SW480 (cell line): Measurements from ENCODE around the gene NPY4R.
"Not testable (repeated sequence)": the region's sequence is repeated elsewhere in the genome, so short reads cannot be mapped to it uniquely, and the experiment has no call there.

Source experiments
- DNase-seq: peaks from one replicate; pipeline ENCODE4 v3.0.0-alpha.2; 2016; ENCODE audit warnings: low spot score

The NPY4R gene, protein sequence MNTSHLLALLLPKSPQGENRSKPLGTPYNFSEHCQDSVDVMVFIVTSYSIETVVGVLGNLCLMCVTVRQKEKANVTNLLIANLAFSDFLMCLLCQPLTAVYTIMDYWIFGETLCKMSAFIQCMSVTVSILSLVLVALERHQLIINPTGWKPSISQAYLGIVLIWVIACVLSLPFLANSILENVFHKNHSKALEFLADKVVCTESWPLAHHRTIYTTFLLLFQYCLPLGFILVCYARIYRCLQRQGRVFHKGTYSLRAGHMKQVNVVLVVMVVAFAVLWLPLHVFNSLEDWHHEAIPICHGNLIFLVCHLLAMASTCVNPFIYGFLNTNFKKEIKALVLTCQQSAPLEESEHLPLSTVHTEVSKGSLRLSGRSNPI

DNA sequence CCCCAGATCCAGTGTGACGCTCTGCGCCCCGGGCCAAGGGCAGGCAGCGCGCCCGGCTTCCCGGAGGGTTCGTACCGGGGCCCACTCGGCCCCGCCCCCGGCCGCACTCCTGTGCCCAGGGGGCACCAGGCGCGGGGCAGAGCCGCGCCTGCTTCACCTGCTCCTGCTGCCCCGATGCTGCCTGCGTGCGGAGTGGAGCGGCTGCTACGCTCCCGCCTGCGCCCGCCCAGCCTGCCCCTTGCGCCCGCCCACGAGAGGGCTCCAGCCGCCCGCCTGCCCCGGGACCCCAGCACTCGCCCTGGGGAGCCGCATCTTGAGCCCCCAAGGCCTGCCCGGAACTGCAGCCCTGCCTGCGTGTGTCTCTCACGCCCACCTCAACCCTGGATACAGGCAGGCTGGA lies at the start of gene NPY4R:
TSS of gene NPY4R (minus strand) at position 194 of the 400 bp plus-strand sequence. CDS start 3,323 bp downstream, outside the sequence.
- not testable (repeated sequence) for DNase-seq

DNA sequence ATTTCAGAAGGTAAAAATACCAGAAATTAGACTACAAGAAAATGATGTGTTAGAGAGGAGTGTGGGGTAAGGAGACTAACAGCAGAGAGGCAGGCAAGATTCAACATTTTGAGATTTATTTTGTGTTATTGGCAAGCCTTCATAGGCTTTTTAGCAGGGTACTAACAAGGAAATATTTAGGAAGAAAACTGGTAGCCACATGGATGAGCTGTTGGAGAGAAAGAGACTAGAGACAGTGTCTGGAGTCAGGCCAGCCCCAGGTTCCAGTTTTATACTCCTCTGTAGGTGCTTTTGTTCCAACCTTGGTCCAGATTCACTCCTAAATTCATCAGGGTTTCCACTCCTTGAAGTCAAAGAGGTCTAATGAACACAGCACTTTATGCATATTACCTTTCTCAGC lies 49.6 kb upstream of the NPY4R start:
- DNase-seq = no peak

- no peak for DNase-seq
Measured at GRCh38 chr10:46514899-46515298, 49.1 kb upstream of the NPY4R start.

GRCh38 chr10:46514431-46514861 lies 48.7 kb upstream of the NPY4R start:
- no peak for DNase-seq

GRCh38 chr10:46513333-46513732 lies 47.6 kb upstream of the NPY4R start:
- DNase-seq = not testable (repeated sequence)

GRCh38 chr10:46512725-46513124 lies 47.0 kb upstream of the NPY4R start:
- DNase-seq = not testable (repeated sequence)

DNA sequence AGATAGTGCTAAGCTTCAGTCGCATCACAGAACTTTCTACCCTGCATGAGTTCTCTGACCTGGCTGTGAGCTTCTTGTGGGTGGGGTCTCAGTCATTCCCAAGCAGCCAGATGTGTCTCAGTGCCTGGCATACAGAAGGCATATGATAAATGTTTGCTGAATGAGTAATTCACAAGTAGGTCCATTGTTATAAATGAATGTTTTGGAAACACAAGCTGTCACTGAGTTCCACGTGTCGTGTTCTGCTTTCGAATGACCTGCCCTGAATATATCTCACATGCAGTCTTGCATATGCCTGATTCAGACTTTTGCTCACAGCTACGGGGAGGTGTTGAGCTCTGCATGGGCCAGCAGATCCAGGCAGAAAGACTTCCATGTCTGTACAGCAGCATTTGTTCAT lies 46.2 kb upstream of the NPY4R start:
- DNase-seq = not testable (repeated sequence)

- DNase-seq = not testable (repeated sequence)
Measured at GRCh38 chr10:46499990-46500389, 34.2 kb upstream of the NPY4R start.

DNA sequence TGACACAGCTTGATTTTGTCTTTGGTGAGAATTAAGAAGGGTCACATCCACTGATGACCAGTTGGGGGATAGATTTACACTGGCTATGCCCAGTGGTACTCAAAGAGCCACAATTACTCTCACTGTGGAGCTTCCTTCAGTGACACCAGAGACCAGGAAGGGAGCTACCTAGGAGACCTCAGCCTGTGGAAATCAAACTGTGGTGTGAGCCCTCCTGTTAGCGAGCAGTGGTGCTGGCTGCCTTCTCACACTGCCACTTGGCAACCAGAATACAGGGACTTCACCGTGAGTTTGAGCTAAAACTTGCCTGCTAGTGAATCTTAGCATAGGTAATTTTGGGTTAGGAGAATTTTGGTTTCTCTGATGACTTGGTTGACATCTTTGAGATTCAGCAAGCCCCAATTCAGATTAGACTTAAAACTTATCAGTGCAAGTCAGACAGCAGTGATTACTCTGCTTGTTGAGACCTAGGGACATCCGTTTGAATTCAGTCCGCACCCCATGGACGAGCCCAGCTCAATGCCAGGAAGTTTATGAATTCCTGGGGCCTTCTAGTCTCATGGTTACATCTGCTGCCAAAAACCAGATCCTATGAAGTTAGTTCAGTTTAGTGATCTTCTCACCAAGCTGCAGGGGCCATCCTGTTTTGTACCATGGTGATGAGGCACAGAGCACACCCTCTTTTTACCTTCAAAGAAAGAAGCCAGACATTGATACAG lies 33.4 kb upstream of the NPY4R start:
- DNase-seq = not testable (repeated sequence)

GRCh38 chr10:46497878-46498277 lies 32.1 kb upstream of the NPY4R start:
- not testable (repeated sequence) for DNase-seq

- not testable (repeated sequence) for DNase-seq
Measured at GRCh38 chr10:46497401-46497800, 31.6 kb upstream of the NPY4R start.

DNA sequence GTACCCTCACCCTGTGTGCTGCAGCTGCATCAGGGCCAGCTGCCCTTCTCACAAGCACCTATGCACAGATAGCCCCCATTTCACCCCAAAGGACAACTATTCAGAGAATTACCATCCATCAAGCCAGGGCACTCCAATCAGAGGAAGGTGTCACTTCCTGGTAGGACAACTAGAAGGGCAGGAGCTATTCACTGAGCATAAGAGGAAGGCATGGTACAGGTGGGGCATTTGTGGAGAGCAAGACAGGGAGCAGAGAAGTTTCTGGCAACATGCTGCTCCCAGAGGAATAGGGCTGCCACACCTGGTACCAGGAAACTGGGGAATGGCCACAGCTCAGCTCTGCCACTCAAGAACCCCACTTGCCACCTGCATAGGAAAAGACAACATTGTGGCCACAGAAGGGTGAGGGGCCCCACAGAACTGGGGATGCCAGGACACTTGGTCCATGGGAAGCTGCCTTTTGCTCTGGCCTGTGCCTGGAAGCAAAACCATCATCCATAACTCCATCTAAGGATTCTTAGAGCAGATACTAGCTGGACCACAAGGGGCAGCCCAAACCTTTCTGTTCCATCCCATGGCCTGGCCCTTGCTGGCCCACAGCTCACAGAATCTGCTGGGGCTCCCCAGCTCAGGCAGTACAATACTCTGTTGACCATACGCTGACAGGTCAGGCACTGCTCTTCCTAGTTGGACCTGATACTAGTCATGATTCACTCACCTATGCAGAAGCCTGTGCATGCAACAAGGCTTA lies 25.8 kb upstream of the NPY4R start:
- DNase-seq = not testable (repeated sequence)

- DNase-seq = not testable (repeated sequence)
Measured at GRCh38 chr10:46490285-46490684, 24.5 kb upstream of the NPY4R start.

DNA sequence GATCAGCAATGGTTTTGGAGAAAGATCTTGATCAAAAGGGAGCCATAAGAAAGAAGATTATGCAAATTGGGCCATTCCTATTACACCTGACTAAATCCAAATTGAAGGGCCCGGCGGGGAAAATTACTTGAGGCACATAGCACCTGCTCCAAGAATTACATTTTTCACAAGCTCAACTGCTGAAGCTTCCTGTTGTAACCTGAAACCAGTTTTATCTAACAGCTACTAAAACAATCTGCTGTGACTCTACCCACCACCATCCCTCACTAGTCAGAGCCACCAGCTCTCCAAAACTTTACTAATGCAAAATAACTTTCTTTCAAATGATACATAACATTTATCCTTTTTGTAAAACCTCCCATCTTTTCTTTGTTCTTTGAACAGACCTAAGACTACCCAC lies 20.7 kb upstream of the NPY4R start:
- not testable (repeated sequence) for DNase-seq

DNA sequence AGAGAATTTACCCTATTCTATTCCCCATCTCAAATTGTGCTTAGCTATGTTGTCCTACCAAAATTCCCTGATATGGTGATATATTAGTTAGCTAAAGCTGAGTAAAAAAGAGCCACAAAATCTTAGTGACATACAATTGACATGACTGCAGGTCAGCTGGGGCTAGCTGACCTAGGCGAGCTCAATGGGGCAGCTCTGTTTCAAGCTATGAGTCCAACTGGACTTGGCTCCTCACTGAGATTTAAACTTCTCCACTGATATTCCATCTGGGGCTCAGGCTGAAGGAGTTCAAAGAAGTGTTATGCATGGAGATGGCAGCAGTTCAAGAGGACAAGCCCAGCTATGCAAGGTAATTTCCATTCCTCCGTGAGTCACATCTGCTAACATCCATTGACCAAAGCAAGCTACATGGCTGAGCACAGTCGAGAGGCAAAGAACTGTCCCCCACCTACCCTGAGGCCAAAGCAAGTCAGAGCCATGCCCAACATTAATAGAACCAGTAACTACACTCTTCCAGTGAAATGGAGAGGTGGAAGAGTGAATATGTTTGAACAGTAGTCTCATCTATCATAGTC lies 9.1 kb upstream of the NPY4R start:
- not testable (repeated sequence) for DNase-seq

GRCh38 chr10:46473758-46474157 lies 8.0 kb upstream of the NPY4R start:
- not testable (repeated sequence) for DNase-seq

DNA sequence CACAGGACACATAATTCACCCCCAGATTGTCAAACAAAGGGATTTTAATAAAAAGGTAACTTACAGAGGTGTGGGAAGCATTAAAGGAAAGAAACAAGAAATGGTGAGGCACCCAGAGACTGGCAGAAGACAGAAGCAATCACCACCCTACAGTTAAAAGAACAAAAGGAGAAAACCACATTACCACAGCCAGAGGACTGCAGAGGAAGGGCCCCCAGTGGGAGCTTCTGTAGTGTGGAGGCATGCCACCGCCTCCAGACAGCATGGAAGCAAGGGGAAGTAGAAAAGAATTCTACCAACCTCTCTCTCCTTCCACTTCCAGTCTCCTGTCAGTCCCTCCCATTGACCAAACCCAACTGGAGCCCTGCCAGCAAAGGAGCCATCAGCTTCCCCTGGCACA lies 4.4 kb upstream of the NPY4R start:
- not testable (repeated sequence) for DNase-seq

GRCh38 chr10:46468119-46468809 lies 2.5 kb upstream of the NPY4R start:
- not testable (repeated sequence) for DNase-seq

DNA sequence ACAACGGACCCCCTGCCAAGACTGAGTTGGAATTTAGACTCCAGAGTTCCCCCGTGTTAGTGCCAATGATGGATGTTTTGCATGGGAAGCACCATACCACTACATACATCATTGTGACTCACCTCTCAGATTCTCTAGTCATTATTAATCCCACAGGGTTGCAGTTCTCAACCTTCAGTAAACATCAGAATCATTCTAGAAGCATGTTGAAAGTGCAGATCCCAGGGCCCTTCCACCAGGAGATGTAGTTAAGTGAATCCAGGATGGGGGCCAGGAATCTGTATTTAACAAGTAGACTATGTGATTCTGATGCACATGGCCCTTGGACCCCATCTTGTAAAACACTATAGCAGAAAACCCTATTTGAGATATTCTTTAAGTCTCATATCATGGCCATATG lies 2.1 kb downstream of the NPY4R start:
- not testable (repeated sequence) for DNase-seq

- not testable (repeated sequence) for DNase-seq
Measured at GRCh38 chr10:46462276-46462675, 3.5 kb downstream of the NPY4R start.

GRCh38 chr10:46459579-46459978 lies 6.2 kb downstream of the NPY4R start:
- not testable (repeated sequence) for DNase-seq
